OCI-LY7 (cell line): ENCODE measurements around the gene BSG. TPM values are rescaled to one million over a fixed set of nuclear protein-coding genes. Genes with fewer than 3 reads are reported as not detected.

Experiments
- BruUV-seq: library from RNA; stranded (reverse); fragments of 400-500 nt; replicated peaks from 2 replicates; lab custom pipeline; 2021; lab: Mats Ljungman, UMichigan
- CTCF ChIA-PET: fragments of 300-600 bp; sonication (Branson Sonifier 250); formaldehyde crosslinking; loops from one replicate; lab custom pipeline; 2022; ENCODE audit warnings: antibody characterized with exemption; ENCODE audit not compliant: unreplicated experiment; lab: Charles Lee
- POLR2A ChIA-PET: fragments of 300-600 bp; sonication (Branson Sonifier 250); formaldehyde crosslinking; loops from one replicate; lab custom pipeline; 2022; ENCODE audit warnings: antibody characterized with exemption; lab: Charles Lee
- DNase-seq: peaks from one replicate; pipeline ENCODE4 v3.0.0-alpha.2; 2015; ENCODE audit warnings: low spot score
- H2AFZ ChIP-seq: fragments of 200-600 bp; sonication (generic), shearing (Covaris generic); 2 replicates; pipeline ENCODE4 v1.6.1; 2014; ENCODE audit warnings: mild to moderate bottlenecking, antibody characterized with exemption, low read length, moderate library complexity
- H3K27ac ChIP-seq: fragments of 200-600 bp; sonication (generic); 2 replicates; pipeline ENCODE4 v1.5.1; 2014; ENCODE audit warnings: mixed run types, low read depth, mild to moderate bottlenecking, moderate library complexity, low read length, inconsistent platforms; ENCODE audit not compliant: poor library complexity, severe bottlenecking
- H3K36me3 ChIP-seq: fragments of 200-600 bp; sonication (generic); 2 replicates; pipeline ENCODE4 v1.6.1; 2014; ENCODE audit warnings: mild to moderate bottlenecking, antibody characterized with exemption, low read length, moderate library complexity, mixed read lengths; ENCODE audit not compliant: insufficient read depth
- H3K4me1 ChIP-seq: fragments of 200-600 bp; sonication (generic); 2 replicates; pipeline ENCODE4 v1.5.1; 2014; ENCODE audit warnings: mild to moderate bottlenecking, low read length; ENCODE audit not compliant: insufficient read depth, poor library complexity, severe bottlenecking
- H3K4me2 ChIP-seq: fragments of 200-600 bp; sonication (generic); 2 replicates; pipeline ENCODE4 v1.6.1; 2014; ENCODE audit warnings: mild to moderate bottlenecking, low read length
- H3K4me3 ChIP-seq: fragments of 200-600 bp; sonication (generic); 2 replicates; pipeline ENCODE4 v1.5.1; 2014; ENCODE audit warnings: mild to moderate bottlenecking, low read depth, low read length; ENCODE audit not compliant: poor library complexity, severe bottlenecking
- H3K79me2 ChIP-seq: fragments of 200-600 bp; sonication (generic); 2 replicates; pipeline ENCODE4 v1.6.1; 2016; ENCODE audit warnings: low read depth, mild to moderate bottlenecking, low read length, moderate library complexity, mixed read lengths; ENCODE audit not compliant: insufficient read depth
- H3K9me2 ChIP-seq: fragments of 200-600 bp; sonication (generic); 2 replicates; pipeline ENCODE4 v1.6.1; 2016; ENCODE audit warnings: mild to moderate bottlenecking, low read length, mixed read lengths; ENCODE audit not compliant: insufficient read depth
- H3K9me3 ChIP-seq: fragments of 200-600 bp; sonication (generic); 2 replicates; pipeline ENCODE4 v1.6.1; 2014; ENCODE audit warnings: mild to moderate bottlenecking, mixed run types, low read length, mixed read lengths
- H4K20me1 ChIP-seq: fragments of 200-600 bp; sonication (generic); 2 replicates; pipeline ENCODE4 v1.6.1; 2014; ENCODE audit warnings: mild to moderate bottlenecking, antibody characterized with exemption, low read length, moderate library complexity, mixed read lengths; ENCODE audit not compliant: insufficient read depth
- EZH2phosphoT487 ChIP-seq: fragments of 200-600 bp; sonication (generic); IDR thresholded peaks from 2 replicates; pipeline ENCODE4 v1.6.1; 2018; ENCODE audit warnings: low read depth, borderline replicate concordance, mild to moderate bottlenecking, mixed run types, antibody characterized with exemption, low read length, moderate library complexity, mixed read lengths
- intact Hi-C: fragments of 100-400 bp; cut with micrococcal nuclease; formaldehyde crosslinking; loops from one replicate; pipeline ENCODE4 v1.10.0; 2022; ENCODE audit not compliant: unreplicated experiment
- total RNA-seq, 2 experiments: library from RNA; depleted of rRNA in 1 of 2; stranded (reverse); fragments of >200 nt in 1 of 2; shearing (Covaris generic) in 1 of 2; gene quantifications; 2 replicates each; pipeline ENCODE4 v1.2.3, GENCODE V29; 2014 to 2022
- TF ChIP-seq, protein P1 (sequence below): fragments of 200-600 bp; sonication (generic); conservative IDR thresholded peaks from 2 replicates; pipeline ENCODE4 v1.5.1; 2014; ENCODE audit warnings: mild to moderate bottlenecking, antibody characterized with exemption, low read length, moderate library complexity, mixed read lengths

BSG gene
- total RNA-seq, 2 experiments from 2014 or later, result 180 to 197 TPM

DNA sequence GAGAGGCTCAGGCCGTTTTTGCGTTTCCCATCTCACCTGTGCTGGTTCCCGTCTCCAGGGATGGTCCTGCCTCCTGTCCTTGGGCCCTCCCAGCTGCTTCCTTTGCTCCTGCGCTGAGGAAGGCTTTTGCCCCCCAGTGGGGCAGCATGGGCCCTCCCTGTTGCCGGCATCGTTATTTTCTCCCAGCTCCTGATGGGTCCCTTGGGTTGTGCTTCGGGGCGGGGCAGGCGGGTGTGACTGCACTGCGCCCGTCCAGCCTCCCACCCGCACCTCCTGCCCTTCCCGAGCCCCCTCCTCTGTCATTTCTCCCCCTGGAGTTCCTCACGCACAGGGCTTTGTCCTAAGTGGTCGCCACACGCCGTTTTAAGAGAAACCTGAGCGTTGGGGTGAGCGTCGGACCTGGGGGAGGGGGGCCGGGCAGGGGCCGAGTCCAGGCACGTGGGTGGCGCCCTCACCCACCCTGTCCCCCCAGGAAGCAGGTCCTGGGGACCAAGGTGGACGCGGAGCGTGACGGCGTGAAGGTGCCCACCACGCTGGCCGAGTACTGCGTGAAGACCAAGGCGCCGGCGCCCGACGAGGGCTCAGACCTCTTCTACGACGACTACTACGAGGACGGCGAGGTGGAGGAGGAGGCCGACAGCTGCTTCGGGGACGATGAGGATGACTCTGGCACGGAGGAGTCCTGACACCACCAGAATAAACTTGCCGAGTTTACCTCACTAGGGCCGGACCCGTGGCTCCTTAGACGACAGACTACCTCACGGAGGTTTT lies 31.3 kb upstream of the BSG start:
- CTCF ChIA-PET, result no interaction called here

DNA sequence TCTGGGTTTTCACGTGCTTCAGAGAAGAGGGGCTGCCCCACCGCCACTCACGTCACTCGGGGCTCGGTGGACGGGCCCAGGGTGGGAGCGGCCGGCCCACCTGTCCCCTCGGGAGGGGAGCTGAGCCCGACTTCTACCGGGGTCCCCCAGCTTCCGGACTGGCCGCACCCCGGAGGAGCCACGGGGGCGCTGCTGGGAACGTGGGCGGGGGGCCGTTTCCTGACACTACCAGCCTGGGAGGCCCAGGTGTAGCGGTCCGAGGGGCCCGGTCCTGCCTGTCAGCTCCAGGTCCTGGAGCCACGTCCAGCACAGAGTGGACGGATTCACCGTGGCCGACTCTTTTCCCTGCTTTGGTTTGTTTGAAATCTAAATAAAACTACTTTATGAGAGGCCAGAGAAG lies 30.7 kb upstream of the BSG start:
- intact Hi-C loops, result no loop called here
- Histone ChIP-seq H3K9me3 (no peaks in the 10 kb centered on the region), H3K4me1 (no peaks in the 10 kb centered on the region), H2AFZ (no peak overlapping the region), H3K9me2 (no peaks in the 10 kb centered on the region), H3K27ac (no peak overlapping the region), H3K4me2 (no peak overlapping the region), H3K4me3 (no peak overlapping the region), H3K36me3 (peaks cover 9% of the 10 kb centered on the region), H3K79me2 (no peaks in the 10 kb centered on the region), H4K20me1 (no peaks in the 10 kb centered on the region)
- DNase-seq, result no peak
- BruUV-seq, result no TSS peak
- ChIA-PET POLR2A (no interaction called here), CTCF (no interaction called here)
- TF ChIP-seq EZH2phosphoT487, result no peak
- TF ChIP-seq, protein P1, sequence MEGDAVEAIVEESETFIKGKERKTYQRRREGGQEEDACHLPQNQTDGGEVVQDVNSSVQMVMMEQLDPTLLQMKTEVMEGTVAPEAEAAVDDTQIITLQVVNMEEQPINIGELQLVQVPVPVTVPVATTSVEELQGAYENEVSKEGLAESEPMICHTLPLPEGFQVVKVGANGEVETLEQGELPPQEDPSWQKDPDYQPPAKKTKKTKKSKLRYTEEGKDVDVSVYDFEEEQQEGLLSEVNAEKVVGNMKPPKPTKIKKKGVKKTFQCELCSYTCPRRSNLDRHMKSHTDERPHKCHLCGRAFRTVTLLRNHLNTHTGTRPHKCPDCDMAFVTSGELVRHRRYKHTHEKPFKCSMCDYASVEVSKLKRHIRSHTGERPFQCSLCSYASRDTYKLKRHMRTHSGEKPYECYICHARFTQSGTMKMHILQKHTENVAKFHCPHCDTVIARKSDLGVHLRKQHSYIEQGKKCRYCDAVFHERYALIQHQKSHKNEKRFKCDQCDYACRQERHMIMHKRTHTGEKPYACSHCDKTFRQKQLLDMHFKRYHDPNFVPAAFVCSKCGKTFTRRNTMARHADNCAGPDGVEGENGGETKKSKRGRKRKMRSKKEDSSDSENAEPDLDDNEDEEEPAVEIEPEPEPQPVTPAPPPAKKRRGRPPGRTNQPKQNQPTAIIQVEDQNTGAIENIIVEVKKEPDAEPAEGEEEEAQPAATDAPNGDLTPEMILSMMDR, result no peak

More for the DNA sequence above, 31.3 kb upstream of the BSG start:
- TF ChIP-seq, protein P1, result no peak
- TF ChIP-seq EZH2phosphoT487, result no peak
- Histone ChIP-seq H4K20me1 (no peaks in the 10 kb centered on the region), H3K4me3 (no peak overlapping the region), H2AFZ (no peak overlapping the region), H3K9me2 (no peaks in the 10 kb centered on the region), H3K79me2 (no peaks in the 10 kb centered on the region), H3K4me2 (no peak overlapping the region), H3K4me1 (no peaks in the 10 kb centered on the region), H3K27ac (no peak overlapping the region), H3K36me3 (peaks cover 16% of the 10 kb centered on the region), H3K9me3 (no peaks in the 10 kb centered on the region)
- DNase-seq, result no peak
- BruUV-seq, result no TSS peak
- POLR2A ChIA-PET, result no interaction called here
- intact Hi-C loops, result no loop called here

DNA sequence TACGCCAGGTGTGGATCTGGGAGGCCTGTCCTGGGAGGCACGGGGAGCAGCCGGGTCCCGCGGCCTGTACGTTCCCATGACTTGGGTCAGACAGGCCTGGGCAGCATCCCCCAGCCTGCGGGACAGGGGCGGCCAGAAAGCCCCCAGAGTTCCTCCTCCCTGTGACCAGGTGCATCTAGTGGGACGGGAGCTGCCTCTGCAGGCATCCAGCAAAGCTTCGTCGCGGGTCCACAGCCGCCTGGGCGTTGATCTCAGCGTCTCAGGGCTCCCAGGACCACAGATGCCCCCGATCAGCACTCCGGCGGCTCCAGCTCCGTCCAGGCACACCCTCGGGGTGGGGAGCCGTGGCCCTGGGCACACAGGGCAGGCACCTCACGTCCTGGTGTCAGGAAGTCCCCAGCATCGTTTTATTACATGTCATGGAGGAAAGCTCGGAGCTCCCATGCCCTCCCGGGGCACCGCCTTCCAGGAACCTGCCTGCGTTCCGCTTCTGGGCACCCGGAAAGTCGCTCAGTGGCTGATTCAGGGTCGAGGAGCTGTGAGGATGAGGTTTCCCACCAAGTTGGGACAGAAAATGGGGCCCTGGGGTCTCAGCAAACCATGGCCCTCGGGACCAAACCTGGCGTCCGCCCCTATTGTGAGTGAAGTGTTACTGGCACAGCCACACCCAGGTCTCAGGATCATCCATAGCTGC lies 30.1 kb upstream of the BSG start:
- Histone ChIP-seq H3K9me2 (no peaks in the 10 kb centered on the region), H3K9me3 (no peaks in the 10 kb centered on the region), H3K4me3 (no peak overlapping the region), H3K4me1 (no peaks in the 10 kb centered on the region), H3K79me2 (no peaks in the 10 kb centered on the region), H3K27ac (no peak overlapping the region), H3K4me2 (no peak overlapping the region), H3K36me3 (peaks cover 4% of the 10 kb centered on the region; the same call in 1 of the 2 replicates), H4K20me1 (no peaks in the 10 kb centered on the region), H2AFZ (no peak overlapping the region)
- no TSS peak for BruUV-seq
- POLR2A ChIA-PET, result no interaction called here
- TF ChIP-seq, protein P1, result no peak
- no peak for TF ChIP-seq EZH2phosphoT487
- intact Hi-C loops, result no loop called here
- no peak for DNase-seq
- CTCF ChIA-PET, result interaction anchor here (0.7 kb wide), 1 partner anchor 32 kb away, joined by 3 read pairs; no protein-coding TSS in a partner anchor
